ENCODE measurements around the gene AGO3. TPM values are rescaled to one million over a fixed set of nuclear protein-coding genes. Genes with fewer than 3 reads are reported as not detected.

AGO3 gene
- total and polyA plus RNA-seq, 2 of the 13 experiments (the other 11 are each of a cell fraction or from before 2014, with no cell fraction given), result 21.2 to 27.1 TPM

GRCh38 chr1:35931446-35932157, 697 bp downstream of the AGO3 start (continued):
- TF ChIP-seq ZNF160 (CRISPR knock-in tag; IDR thresholded peaks at IDR 0.05), result 0 out of 2 replicates have a peak, but pooled peaks have one; percentile 5
- no peak for TF ChIP-seq ZBTB34 (CRISPR knock-in tag; IDR thresholded peaks at IDR 0.05)
- no peak for TF ChIP-seq ZMYM2 (CRISPR knock-in tag; IDR thresholded peaks at IDR 0.05)
- no peak for TF ChIP-seq ZNF17 (CRISPR knock-in tag; IDR thresholded peaks at IDR 0.05)
- no peak for TF ChIP-seq GABPA (IDR thresholded peaks at IDR 0.05; ENCODE audit: low read depth, low read length)
- TF ChIP-seq GABPA (CRISPR knock-in tag; IDR thresholded peaks at IDR 0.05; ENCODE audit: low read depth), result no peak
- no peak for TF ChIP-seq E2F2 (CRISPR knock-in tag; IDR thresholded peaks at IDR 0.05; ENCODE audit: borderline replicate concordance)
- TF ChIP-seq CENPT (CRISPR knock-in tag; IDR thresholded peaks at IDR 0.05; ENCODE audit: low read depth), result no peak
- TF ChIP-seq RBFOX2 (IDR thresholded peaks at IDR 0.05; ENCODE audit: low read depth, low read length), result no peak
- TF ChIP-seq ZNF605 (CRISPR knock-in tag; IDR thresholded peaks at IDR 0.05), result no peak
- no peak; the same call in 1 of the 2 replicates for TF ChIP-seq CSRNP2 (CRISPR knock-in tag; conservative IDR thresholded peaks at IDR 0.05; ENCODE audit: low read depth)
- TF ChIP-seq ATF6 (CRISPR knock-in tag; conservative IDR thresholded peaks at IDR 0.05), result no peak
- TF ChIP-seq ZBTB33 (CRISPR knock-in tag; IDR thresholded peaks at IDR 0.05), result no peak
- TF ChIP-seq ZNF503 (CRISPR knock-in tag; IDR thresholded peaks at IDR 0.05), result 0 out of 2 replicates have a peak, but pooled peaks have one; percentile 35
- peak; percentile 21; the same call in 1 of the 2 replicates for TF ChIP-seq ZSCAN25 (CRISPR knock-in tag; IDR thresholded peaks at IDR 0.05)
- TF ChIP-seq ZNF710 (CRISPR knock-in tag; IDR thresholded peaks at IDR 0.05; ENCODE audit: borderline replicate concordance), result no peak
